ENCODE results near the gene BCAR1. TPM values are rescaled to one million over a fixed set of nuclear protein-coding genes. Genes with fewer than 3 reads are reported as not detected.

Gene BCAR1
- polyA plus RNA-seq, 1 donor from 2014 or later: 39.1 TPM

DNA sequence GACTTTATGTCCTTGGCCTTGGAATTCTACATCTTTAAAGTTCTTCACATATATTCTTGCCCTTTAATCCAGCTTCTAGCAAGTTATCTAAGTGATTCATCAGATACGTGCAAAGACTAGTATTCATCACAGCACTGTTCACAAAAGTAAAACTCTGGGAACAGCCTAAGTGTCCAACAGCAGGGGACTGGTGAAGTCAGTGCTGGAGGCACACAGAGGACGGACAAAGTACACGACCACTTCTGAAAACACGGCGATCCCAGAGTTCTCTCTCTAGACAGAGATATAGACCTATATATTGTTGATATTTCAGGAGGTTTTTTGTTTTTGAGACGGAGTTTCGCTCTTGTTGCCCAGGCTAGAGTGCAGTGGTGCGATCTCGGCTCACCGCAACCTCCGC lies 19.9 kb downstream of the BCAR1 start:
- Histone ChIP-seq H3K79me2 (replicated peaks; ENCODE audit: insufficient read depth, low read length) (no peaks in the 10 kb centered on the region), H3K9ac (ENCODE audit: low read length) (no peak overlapping the region), H3K4me3 (ENCODE audit: low read length) (no peak overlapping the region), H3K4me2 (ENCODE audit: low read length) (no peak overlapping the region), H3K9me2 (ENCODE audit: insufficient read depth, low read length) (no peaks in the 10 kb centered on the region), H2AFZ (ENCODE audit: low read depth, low read length) (no peak overlapping the region), H3K9me3 (ENCODE audit: low read length) (no peaks in the 10 kb centered on the region), H3K27ac (ENCODE audit: low read length) (no peak overlapping the region), H3K27me3 (ENCODE audit: insufficient read depth, low read depth, low read length) (no peaks in the 10 kb centered on the region), H3K36me3 (ENCODE audit: insufficient read depth, low read length) (no peaks in the 10 kb centered on the region), H3F3A (ENCODE audit: insufficient read depth, low read length, poor library complexity, severe bottlenecking) (no peaks in the 10 kb centered on the region), H4K20me1 (ENCODE audit: insufficient read depth) (no peaks in the 10 kb centered on the region)
- TF ChIP-seq EP300 (conservative IDR thresholded peaks at IDR 0.05; ENCODE audit: poor library complexity, severe bottlenecking) (no peak), TAF1 (IDR thresholded peaks at IDR 0.05; ENCODE audit: low read depth) (no peak), MXI1 (conservative IDR thresholded peaks at IDR 0.05; ENCODE audit: poor library complexity, severe bottlenecking) (no peak), RAD21 (conservative IDR thresholded peaks at IDR 0.05) (no peak), SMC3 (conservative IDR thresholded peaks at IDR 0.05; ENCODE audit: poor library complexity) (no peak), POLR2AphosphoS5 (IDR thresholded peaks at IDR 0.05) (no peak), EZH2 (IDR thresholded peaks at IDR 0.05; ENCODE audit: borderline replicate concordance, insufficient read depth, low read length, poor library complexity, severe bottlenecking) (no peak)
- TF ChIP-seq, protein P1, sequence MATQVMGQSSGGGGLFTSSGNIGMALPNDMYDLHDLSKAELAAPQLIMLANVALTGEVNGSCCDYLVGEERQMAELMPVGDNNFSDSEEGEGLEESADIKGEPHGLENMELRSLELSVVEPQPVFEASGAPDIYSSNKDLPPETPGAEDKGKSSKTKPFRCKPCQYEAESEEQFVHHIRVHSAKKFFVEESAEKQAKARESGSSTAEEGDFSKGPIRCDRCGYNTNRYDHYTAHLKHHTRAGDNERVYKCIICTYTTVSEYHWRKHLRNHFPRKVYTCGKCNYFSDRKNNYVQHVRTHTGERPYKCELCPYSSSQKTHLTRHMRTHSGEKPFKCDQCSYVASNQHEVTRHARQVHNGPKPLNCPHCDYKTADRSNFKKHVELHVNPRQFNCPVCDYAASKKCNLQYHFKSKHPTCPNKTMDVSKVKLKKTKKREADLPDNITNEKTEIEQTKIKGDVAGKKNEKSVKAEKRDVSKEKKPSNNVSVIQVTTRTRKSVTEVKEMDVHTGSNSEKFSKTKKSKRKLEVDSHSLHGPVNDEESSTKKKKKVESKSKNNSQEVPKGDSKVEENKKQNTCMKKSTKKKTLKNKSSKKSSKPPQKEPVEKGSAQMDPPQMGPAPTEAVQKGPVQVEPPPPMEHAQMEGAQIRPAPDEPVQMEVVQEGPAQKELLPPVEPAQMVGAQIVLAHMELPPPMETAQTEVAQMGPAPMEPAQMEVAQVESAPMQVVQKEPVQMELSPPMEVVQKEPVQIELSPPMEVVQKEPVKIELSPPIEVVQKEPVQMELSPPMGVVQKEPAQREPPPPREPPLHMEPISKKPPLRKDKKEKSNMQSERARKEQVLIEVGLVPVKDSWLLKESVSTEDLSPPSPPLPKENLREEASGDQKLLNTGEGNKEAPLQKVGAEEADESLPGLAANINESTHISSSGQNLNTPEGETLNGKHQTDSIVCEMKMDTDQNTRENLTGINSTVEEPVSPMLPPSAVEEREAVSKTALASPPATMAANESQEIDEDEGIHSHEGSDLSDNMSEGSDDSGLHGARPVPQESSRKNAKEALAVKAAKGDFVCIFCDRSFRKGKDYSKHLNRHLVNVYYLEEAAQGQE (IDR thresholded peaks at IDR 0.05; ENCODE audit: borderline replicate concordance): no peak
- TF ChIP-seq, protein P2, sequence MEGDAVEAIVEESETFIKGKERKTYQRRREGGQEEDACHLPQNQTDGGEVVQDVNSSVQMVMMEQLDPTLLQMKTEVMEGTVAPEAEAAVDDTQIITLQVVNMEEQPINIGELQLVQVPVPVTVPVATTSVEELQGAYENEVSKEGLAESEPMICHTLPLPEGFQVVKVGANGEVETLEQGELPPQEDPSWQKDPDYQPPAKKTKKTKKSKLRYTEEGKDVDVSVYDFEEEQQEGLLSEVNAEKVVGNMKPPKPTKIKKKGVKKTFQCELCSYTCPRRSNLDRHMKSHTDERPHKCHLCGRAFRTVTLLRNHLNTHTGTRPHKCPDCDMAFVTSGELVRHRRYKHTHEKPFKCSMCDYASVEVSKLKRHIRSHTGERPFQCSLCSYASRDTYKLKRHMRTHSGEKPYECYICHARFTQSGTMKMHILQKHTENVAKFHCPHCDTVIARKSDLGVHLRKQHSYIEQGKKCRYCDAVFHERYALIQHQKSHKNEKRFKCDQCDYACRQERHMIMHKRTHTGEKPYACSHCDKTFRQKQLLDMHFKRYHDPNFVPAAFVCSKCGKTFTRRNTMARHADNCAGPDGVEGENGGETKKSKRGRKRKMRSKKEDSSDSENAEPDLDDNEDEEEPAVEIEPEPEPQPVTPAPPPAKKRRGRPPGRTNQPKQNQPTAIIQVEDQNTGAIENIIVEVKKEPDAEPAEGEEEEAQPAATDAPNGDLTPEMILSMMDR (IDR thresholded peaks at IDR 0.05; ENCODE audit: poor library complexity, severe bottlenecking): no peak

DNA sequence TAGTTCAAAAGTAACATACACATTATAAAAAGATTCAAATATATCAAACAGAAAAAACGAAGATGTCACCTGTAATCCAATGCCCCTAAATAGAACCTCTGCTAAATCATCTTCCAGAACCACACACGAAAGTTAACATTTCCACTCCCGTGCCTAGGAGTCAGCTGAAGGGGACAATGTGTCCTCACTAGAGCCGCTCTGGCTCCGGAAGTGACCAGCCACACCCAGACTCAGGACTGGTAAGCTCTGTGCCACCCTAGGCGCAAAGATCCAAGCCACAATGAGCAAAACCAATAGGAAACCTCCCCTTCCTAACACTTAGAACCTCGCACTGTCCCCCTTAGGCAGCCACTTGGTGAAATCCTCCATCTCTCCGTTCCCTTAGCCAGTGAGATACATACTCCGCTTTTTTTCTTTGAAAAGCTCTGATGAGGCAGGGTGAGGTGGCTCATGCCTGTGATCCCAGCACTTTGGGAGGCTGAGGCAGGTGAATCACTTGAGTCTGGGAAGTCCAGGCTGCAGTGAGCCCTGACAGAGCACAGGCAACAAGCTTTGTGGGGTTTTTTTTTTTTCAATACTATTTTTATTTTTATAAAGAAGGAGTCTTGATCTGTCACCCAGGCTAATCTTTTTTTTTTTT lies 20.8 kb downstream of the BCAR1 start:
- no peaks in the 10 kb centered on the region for H3F3A ChIP-seq (ENCODE audit: insufficient read depth, low read length, poor library complexity, severe bottlenecking)
- no peak overlapping the region for H2AFZ ChIP-seq (ENCODE audit: low read depth, low read length)
- H3K4me2 ChIP-seq (ENCODE audit: low read length): no peak overlapping the region
- H3K4me3 ChIP-seq (ENCODE audit: low read length): no peak overlapping the region
- no peaks in the 10 kb centered on the region for H4K20me1 ChIP-seq (ENCODE audit: insufficient read depth)
- H3K27me3 ChIP-seq (ENCODE audit: insufficient read depth, low read depth, low read length): no peaks in the 10 kb centered on the region
- TF ChIP-seq EP300 (conservative IDR thresholded peaks at IDR 0.05; ENCODE audit: poor library complexity, severe bottlenecking): no peak
- no peak for TF ChIP-seq TAF1 (IDR thresholded peaks at IDR 0.05; ENCODE audit: low read depth)
- TF ChIP-seq, protein P2 (IDR thresholded peaks at IDR 0.05; ENCODE audit: poor library complexity, severe bottlenecking): no peak
- no peak for TF ChIP-seq MXI1 (conservative IDR thresholded peaks at IDR 0.05; ENCODE audit: poor library complexity, severe bottlenecking)
- no peak for TF ChIP-seq POLR2AphosphoS5 (IDR thresholded peaks at IDR 0.05)
- no peak for TF ChIP-seq EZH2 (IDR thresholded peaks at IDR 0.05; ENCODE audit: borderline replicate concordance, insufficient read depth, low read length, poor library complexity, severe bottlenecking)
- no peak for TF ChIP-seq SMC3 (conservative IDR thresholded peaks at IDR 0.05; ENCODE audit: poor library complexity)
- TF ChIP-seq RAD21 (conservative IDR thresholded peaks at IDR 0.05): no peak
- no peaks in the 10 kb centered on the region for H3K36me3 ChIP-seq (ENCODE audit: insufficient read depth, low read length)
- no peaks in the 10 kb centered on the region for H3K79me2 ChIP-seq (replicated peaks; ENCODE audit: insufficient read depth, low read length)
- no peaks in the 10 kb centered on the region for H3K9me3 ChIP-seq (ENCODE audit: low read length)
- H3K9ac ChIP-seq (ENCODE audit: low read length): no peak overlapping the region
- H3K9me2 ChIP-seq (ENCODE audit: insufficient read depth, low read length): no peaks in the 10 kb centered on the region
- H3K27ac ChIP-seq (ENCODE audit: low read length): no peak overlapping the region

Measured in neural cell (in vitro differentiated cells).